GM19397 (cell line): ENCODE measurements around the gene JAKMIP1.

Experiments used
- ATAC-seq: cut with Tn5 transposase; IDR thresholded peaks from one replicate; pipeline ENCODE4 v1.9.1; 2021; ENCODE audit warnings: mild to moderate bottlenecking, moderate library complexity; ENCODE audit not compliant: unreplicated experiment

JAKMIP1 gene

GRCh38 chr4:6105311-6105911 lies 94.9 kb downstream of the JAKMIP1 start:
- ATAC-seq = no peak

- no peak for ATAC-seq
Observed at GRCh38 chr4:6104541-6105130, 95.7 kb downstream of the JAKMIP1 start.

- no peak for ATAC-seq
Observed at GRCh38 chr4:6097581-6097980, 102.8 kb downstream of the JAKMIP1 start.

GRCh38 chr4:6095897-6096296 lies 104.5 kb downstream of the JAKMIP1 start:
- no peak for ATAC-seq

GRCh38 chr4:6095023-6095752 lies 105.2 kb downstream of the JAKMIP1 start:
- ATAC-seq = no peak

- ATAC-seq = no peak
Observed at GRCh38 chr4:6093671-6094070, 106.7 kb downstream of the JAKMIP1 start.

- no peak for ATAC-seq
Observed at GRCh38 chr4:6092971-6093370, 107.4 kb downstream of the JAKMIP1 start.

GRCh38 chr4:6092131-6092530 lies 108.2 kb downstream of the JAKMIP1 start:
- no peak for ATAC-seq

- ATAC-seq = no peak
Observed at GRCh38 chr4:6090931-6091330, 109.4 kb downstream of the JAKMIP1 start.

GRCh38 chr4:6088950-6089349 lies 111.4 kb downstream of the JAKMIP1 start:
- ATAC-seq = no peak

- no peak for ATAC-seq
Observed at GRCh38 chr4:6087669-6088341, 112.5 kb downstream of the JAKMIP1 start.

- ATAC-seq = no peak
Observed at GRCh38 chr4:6086846-6087245, 113.5 kb downstream of the JAKMIP1 start.

- ATAC-seq = no peak
Observed at GRCh38 chr4:6085691-6086628, 114.4 kb downstream of the JAKMIP1 start.

GRCh38 chr4:6085028-6085690 lies 115.2 kb downstream of the JAKMIP1 start:
- no peak for ATAC-seq

GRCh38 chr4:6079965-6080364 lies 120.4 kb downstream of the JAKMIP1 start:
- no peak for ATAC-seq

GRCh38 chr4:6078560-6078959 lies 121.8 kb downstream of the JAKMIP1 start:
- no peak for ATAC-seq

- ATAC-seq = no peak
Observed at GRCh38 chr4:6076391-6076790, 124.0 kb downstream of the JAKMIP1 start.

- ATAC-seq = no peak
Observed at GRCh38 chr4:6074758-6075157, 125.6 kb downstream of the JAKMIP1 start.

- ATAC-seq = no peak
Observed at GRCh38 chr4:6071959-6072720, 128.2 kb downstream of the JAKMIP1 start.
